Thyroid gland (tissue), 4 donors: ENCODE measurements around the gene RHOT1. TPM values are rescaled to one million over a fixed set of nuclear protein-coding genes. Genes with fewer than 3 reads are reported as not detected.

Source experiments
- DNase-seq, 2 donors: peaks; one replicate each; pipeline ENCODE4 v3.0.0-alpha.2; 2019
- H3K27ac ChIP-seq, 3 donors: fragments of 200-600 bp; sonication (generic); 1 replicate in 2 of 3; 2 replicates in 1 of 3; pipeline ENCODE4 v1.5.1; 2016 to 2019; ENCODE audit warnings: mild to moderate bottlenecking in 1 of 3, moderate library complexity in 1 of 3
- H3K27me3 ChIP-seq: fragments of 200-600 bp; sonication (generic); one replicate; pipeline ENCODE4 v1.5.1; 2019
- H3K36me3 ChIP-seq, 2 donors: fragments of 200-600 bp; sonication (generic); one replicate each; pipeline ENCODE4 v1.5.1; 2016 to 2019
- H3K4me1 ChIP-seq, 2 donors: fragments of 200-600 bp; sonication (generic); one replicate each; pipeline ENCODE4 v1.5.1; 2017 to 2019
- H3K4me3 ChIP-seq, 3 donors: fragments of 200-600 bp; sonication (generic); replicated peaks in 1 of 3; 1 replicate in 2 of 3; 2 replicates in 1 of 3; pipeline ENCODE4 v1.5.1; 2016; ENCODE audit warnings: mild to moderate bottlenecking in 1 of 3
- H3K9me3 ChIP-seq: fragments of 200-600 bp; sonication (generic); one replicate; pipeline ENCODE4 v1.5.1; 2017
- POLR2A ChIP-seq, 2 donors: fragments of 450-650 bp; IDR thresholded peaks; one replicate each; pipeline ENCODE4 v1.6.1; 2017; ENCODE audit warnings: antibody characterized with exemption in 2 of 2, mild to moderate bottlenecking in 2 of 2, moderate library complexity in 1 of 2
- WGBS, 2 donors: methylation state at CpG; one replicate each; pipeline ENCODE4 v1.1.5; 2017; 5-methylcytosine and 5-hydroxymethylcytosine counted together
- intact Hi-C: fragments of 100-400 bp; cut with DNase I; formaldehyde crosslinking; loops from one replicate; pipeline ENCODE4 v1.15.1; 2023
- total RNA-seq, 4 donors: library from RNA; depleted of rRNA; stranded (reverse); fragments of >200 nt; gene quantifications; one replicate each; pipeline ENCODE4 v1.2.3, GENCODE V29; 2016
- TF ChIP-seq, protein P1 (sequence below), 6 experiments: fragments of 200-600 bp in 3 of 6; fragments of 450-650 bp in 3 of 6; sonication (generic) in 3 of 6; IDR thresholded peaks; one replicate each; pipeline ENCODE4 v1.5.1; 2016 to 2019; ENCODE audit warnings: antibody characterized with exemption in 6 of 6, mild to moderate bottlenecking in 2 of 6, inconsistent platforms in 1 of 6, moderate library complexity in 1 of 6

Gene RHOT1
- total RNA-seq, 4 donors from 2014 or later: 45.1 to 59.1 (median 51.4) TPM

DNA sequence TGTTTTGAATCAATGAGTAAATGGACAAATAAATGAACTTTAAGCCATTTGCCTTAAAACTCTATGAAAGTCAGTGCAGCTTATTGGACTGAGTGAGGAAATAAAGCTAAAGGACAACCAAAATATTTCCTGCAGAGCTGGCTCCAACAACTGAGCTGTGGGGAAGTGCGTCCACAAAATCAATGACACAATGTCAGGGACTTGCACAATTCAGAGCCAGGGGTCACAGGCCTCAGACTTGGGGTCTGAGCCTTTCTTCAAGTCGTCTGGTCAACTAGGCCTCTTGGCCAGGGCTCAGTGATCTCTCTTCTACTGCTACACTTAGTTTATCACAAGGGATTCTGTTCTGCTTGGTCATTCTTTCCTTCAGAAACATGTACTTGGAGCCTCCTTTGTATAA, 97.2 kb downstream of the RHOT1 start:
- WGBS, 2 donors: 71 to 82% methylated on average over 2 of the region's 2 CpGs
- no peak for TF ChIP-seq POLR2A (IDR thresholded peaks at IDR 0.05)
- TF ChIP-seq, protein P1, sequence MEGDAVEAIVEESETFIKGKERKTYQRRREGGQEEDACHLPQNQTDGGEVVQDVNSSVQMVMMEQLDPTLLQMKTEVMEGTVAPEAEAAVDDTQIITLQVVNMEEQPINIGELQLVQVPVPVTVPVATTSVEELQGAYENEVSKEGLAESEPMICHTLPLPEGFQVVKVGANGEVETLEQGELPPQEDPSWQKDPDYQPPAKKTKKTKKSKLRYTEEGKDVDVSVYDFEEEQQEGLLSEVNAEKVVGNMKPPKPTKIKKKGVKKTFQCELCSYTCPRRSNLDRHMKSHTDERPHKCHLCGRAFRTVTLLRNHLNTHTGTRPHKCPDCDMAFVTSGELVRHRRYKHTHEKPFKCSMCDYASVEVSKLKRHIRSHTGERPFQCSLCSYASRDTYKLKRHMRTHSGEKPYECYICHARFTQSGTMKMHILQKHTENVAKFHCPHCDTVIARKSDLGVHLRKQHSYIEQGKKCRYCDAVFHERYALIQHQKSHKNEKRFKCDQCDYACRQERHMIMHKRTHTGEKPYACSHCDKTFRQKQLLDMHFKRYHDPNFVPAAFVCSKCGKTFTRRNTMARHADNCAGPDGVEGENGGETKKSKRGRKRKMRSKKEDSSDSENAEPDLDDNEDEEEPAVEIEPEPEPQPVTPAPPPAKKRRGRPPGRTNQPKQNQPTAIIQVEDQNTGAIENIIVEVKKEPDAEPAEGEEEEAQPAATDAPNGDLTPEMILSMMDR (IDR thresholded peaks at IDR 0.05): no peak
- Histone ChIP-seq H3K4me3 (no peak overlapping the region), H3K36me3 (no peaks in the 10 kb centered on the region), H3K4me1 (no peaks in the 10 kb centered on the region), H3K9me3 (no peaks in the 10 kb centered on the region), H3K27ac (no peak overlapping the region), H3K27me3 (no peaks in the 10 kb centered on the region)
- intact Hi-C loops: no loop called here
- DNase-seq: no peak

DNA sequence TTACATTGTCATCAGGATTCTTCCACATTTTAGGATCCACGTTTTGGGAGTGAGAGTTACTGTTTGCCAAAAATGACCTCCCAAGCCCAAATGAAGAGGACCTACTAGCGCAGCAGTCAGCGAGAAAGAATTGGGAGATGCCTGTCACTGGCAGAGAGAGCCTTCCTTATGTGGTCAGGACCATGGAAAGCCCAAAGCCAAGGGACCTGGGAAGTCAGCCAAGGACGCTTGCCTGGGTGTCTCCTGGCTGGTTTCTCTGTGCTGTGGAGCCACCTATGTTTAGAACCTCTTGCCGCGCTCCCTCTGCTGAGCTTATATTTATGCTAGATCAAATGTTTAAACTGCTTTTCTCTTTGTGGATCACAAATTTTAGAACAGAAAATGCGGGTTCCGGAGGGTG, 98.4 kb downstream of the RHOT1 start:
- TF ChIP-seq POLR2A (IDR thresholded peaks at IDR 0.05): no peak
- TF ChIP-seq, protein P1 (IDR thresholded peaks at IDR 0.05): no peak
- H3K4me1 ChIP-seq: no peaks in the 10 kb centered on the region
- H3K27me3 ChIP-seq: no peaks in the 10 kb centered on the region
- 68 to 75% methylated on average over 8 of the region's 8 CpGs for whole genome bisulfite sequencing, 2 donors
- H3K27ac ChIP-seq: no peak overlapping the region
- intact Hi-C loops: no loop called here
- no peaks in the 10 kb centered on the region for H3K36me3 ChIP-seq
- peak; percentile 10 to 28 for DNase-seq
- no peaks in the 10 kb centered on the region for H3K9me3 ChIP-seq
- H3K4me3 ChIP-seq: no peak overlapping the region

DNA sequence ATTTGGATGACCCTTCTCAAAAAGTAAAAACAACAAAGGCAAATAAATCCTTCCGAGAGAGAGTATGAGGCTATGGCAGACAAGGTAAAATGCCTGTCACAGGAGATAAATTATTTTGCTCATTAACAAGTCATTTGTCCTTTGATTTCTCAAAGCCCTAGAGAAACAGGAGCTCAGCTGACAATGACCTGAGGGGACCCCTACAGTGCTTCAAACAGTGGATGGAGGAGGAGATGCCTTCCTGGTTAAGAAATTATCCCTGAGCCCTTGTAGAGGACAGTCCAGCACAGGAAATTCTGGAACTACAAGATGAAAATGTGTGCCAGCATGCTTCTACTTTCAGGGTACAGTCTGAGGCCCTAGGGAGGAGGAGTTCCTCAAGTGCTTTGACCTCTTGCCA, 99.3 kb downstream of the RHOT1 start:
- no peak overlapping the region for H3K4me3 ChIP-seq
- no peaks in the 10 kb centered on the region for H3K36me3 ChIP-seq
- WGBS, 2 donors: 81 to 85% methylated on average over 1 of the region's 1 CpG
- no peak for TF ChIP-seq POLR2A (IDR thresholded peaks at IDR 0.05)
- TF ChIP-seq, protein P1 (IDR thresholded peaks at IDR 0.05): no peak
- H3K9me3 ChIP-seq: no peaks in the 10 kb centered on the region
- peak in 1 of 2 donors; percentile 9 for DNase-seq
- no peaks in the 10 kb centered on the region for H3K4me1 ChIP-seq
- intact Hi-C loops: no loop called here
- no peak overlapping the region for H3K27ac ChIP-seq
- H3K27me3 ChIP-seq: no peaks in the 10 kb centered on the region

DNA sequence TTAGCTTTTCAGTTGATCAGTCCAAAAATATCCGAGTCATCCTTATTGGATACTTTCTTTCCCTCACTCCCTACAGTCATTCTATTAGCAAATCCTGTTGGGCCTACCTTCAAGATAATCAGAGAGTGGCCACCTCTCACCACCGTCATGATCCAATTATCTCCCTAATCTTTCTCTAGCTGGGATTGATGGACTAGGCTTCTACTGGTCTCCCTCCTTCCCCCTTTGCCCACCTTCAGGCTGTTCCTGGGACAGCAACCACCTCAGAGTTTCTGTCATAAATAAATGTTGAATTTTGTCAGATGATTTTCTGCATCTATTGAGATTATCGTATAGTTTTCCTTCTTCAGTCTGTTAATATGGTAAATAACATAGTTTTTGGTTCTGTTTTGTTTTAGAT, 107.2 kb downstream of the RHOT1 start:
- Histone ChIP-seq H3K27ac (no peak overlapping the region), H3K27me3 (no peaks in the 10 kb centered on the region), H3K4me3 (no peak overlapping the region), H3K9me3 (no peaks in the 10 kb centered on the region), H3K36me3 (no peaks in the 10 kb centered on the region), H3K4me1 (no peaks in the 10 kb centered on the region)
- TF ChIP-seq, protein P1 (IDR thresholded peaks at IDR 0.05): no peak
- TF ChIP-seq POLR2A (IDR thresholded peaks at IDR 0.05): no peak
- 88 to 89% methylated on average over 3 of the region's 3 CpGs for WGBS, 2 donors
- intact Hi-C loops: no loop called here
- no peak for DNase-seq

DNA sequence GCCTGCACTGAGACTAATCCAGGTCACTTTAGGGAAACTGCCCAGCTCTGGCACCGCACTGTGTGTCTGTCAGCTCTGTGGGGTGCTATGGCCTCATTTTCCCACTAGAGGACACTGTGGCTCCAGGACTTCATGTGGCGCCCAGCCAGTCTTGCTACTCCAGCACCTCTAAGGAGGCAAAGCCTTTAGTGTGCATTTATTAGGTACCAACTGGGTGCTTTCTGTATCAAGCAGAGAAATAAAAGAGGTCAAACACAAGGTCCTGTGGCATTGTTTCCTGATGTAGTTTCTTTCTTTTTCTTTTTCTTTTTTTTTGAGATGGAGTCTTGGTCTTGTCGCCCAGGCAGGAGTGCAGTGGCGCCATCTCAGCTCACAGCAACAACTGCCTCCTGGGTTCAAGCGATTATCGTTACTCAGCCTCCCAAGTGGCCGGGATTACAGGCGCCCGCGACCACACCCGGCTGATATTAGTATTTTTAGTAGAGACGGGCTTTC, 110.9 kb downstream of the RHOT1 start:
- intact Hi-C loops: loop anchor here (2.0 kb wide), 1 partner anchor 68 kb away; no protein-coding TSS in a partner anchor
- WGBS, 2 donors: 64 to 66% methylated on average over 12 of the region's 12 CpGs

More for the DNA sequence above, 110.9 kb downstream of the RHOT1 start:
- TF ChIP-seq POLR2A (IDR thresholded peaks at IDR 0.05): no peak
- TF ChIP-seq, protein P1 (IDR thresholded peaks at IDR 0.05): peak; percentile 89 to 96 (median 92)
- H3K4me1 ChIP-seq: no peaks in the 10 kb centered on the region
- no peaks in the 10 kb centered on the region for H3K9me3 ChIP-seq
- no peaks in the 10 kb centered on the region for H3K27me3 ChIP-seq
- no peaks in the 10 kb centered on the region for H3K36me3 ChIP-seq
- no peak overlapping the region for H3K27ac ChIP-seq
- peak; percentile 76 to 77 for DNase-seq
- H3K4me3 ChIP-seq: no peak overlapping the region
